ENCODE results near the gene A2ML1.

DNA sequence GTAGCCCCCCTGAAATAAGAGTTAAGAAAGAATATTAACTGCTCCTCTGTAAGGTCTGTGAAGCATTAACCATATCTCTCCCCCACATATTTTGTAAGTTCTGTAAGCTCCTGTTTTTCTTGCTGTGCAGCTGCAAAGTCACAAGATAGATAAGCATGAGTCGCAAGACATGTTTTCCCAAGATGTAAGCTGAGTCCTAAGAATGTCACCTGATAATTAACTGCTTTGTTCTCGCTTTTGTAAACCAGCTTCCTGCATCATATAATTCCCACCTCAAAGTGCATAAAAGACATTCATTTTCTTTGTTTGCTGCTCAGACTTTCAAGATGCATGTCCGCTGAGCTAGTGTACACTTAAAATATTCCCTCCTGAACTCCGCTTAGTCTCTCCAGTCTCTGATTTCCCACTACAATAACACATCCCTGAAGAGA lies 64.9 kb downstream of the A2ML1 start:
- no peak for TF ChIP-seq POLR2A (IDR thresholded peaks at IDR 0.05)
- TF ChIP-seq, protein P1, sequence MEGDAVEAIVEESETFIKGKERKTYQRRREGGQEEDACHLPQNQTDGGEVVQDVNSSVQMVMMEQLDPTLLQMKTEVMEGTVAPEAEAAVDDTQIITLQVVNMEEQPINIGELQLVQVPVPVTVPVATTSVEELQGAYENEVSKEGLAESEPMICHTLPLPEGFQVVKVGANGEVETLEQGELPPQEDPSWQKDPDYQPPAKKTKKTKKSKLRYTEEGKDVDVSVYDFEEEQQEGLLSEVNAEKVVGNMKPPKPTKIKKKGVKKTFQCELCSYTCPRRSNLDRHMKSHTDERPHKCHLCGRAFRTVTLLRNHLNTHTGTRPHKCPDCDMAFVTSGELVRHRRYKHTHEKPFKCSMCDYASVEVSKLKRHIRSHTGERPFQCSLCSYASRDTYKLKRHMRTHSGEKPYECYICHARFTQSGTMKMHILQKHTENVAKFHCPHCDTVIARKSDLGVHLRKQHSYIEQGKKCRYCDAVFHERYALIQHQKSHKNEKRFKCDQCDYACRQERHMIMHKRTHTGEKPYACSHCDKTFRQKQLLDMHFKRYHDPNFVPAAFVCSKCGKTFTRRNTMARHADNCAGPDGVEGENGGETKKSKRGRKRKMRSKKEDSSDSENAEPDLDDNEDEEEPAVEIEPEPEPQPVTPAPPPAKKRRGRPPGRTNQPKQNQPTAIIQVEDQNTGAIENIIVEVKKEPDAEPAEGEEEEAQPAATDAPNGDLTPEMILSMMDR (IDR thresholded peaks at IDR 0.05), result no peak
- no peak for TF ChIP-seq POLR2AphosphoS5 (IDR thresholded peaks at IDR 0.05; ENCODE audit: insufficient read depth in 1 of 2, low read depth in 1 of 2)
